ENCODE data around the gene CREB5.
"Not testable (repeated sequence)": the region's sequence is repeated elsewhere in the genome, so short reads cannot be mapped to it uniquely, and the experiment has no call there.

CREB5 gene

GRCh38 chr7:28544453-28545117 lies 132.3 kb downstream of the CREB5 start:
- DNase-seq (ENCODE audit: low read depth in 3 of 3, low spot score in 1 of 3): no peak

GRCh38 chr7:28546067-28546466 lies 133.7 kb downstream of the CREB5 start:
- no peak for DNase-seq (ENCODE audit: low read depth in 3 of 3, low spot score in 1 of 3)

GRCh38 chr7:28547115-28547514 lies 134.8 kb downstream of the CREB5 start:
- DNase-seq (ENCODE audit: low read depth in 3 of 3, low spot score in 1 of 3): no peak

- no peak for DNase-seq (ENCODE audit: low read depth in 3 of 3, low spot score in 1 of 3)
These were observed 136.1 kb downstream of the CREB5 start for GRCh38 chr7:28548416-28548815.

- no peak for DNase-seq (ENCODE audit: low read depth in 3 of 3, low spot score in 1 of 3)
These were observed 137.7 kb downstream of the CREB5 start for GRCh38 chr7:28549998-28550397.

- DNase-seq (ENCODE audit: low read depth in 3 of 3, low spot score in 1 of 3): no peak
These were observed 138.4 kb downstream of the CREB5 start for GRCh38 chr7:28550580-28551186.

GRCh38 chr7:28551331-28551730 lies 139.0 kb downstream of the CREB5 start:
- DNase-seq (ENCODE audit: low read depth in 3 of 3, low spot score in 1 of 3): no peak

GRCh38 chr7:28551766-28552165 lies 139.4 kb downstream of the CREB5 start:
- not testable (repeated sequence) for DNase-seq (ENCODE audit: low read depth in 3 of 3, low spot score in 1 of 3)

GRCh38 chr7:28554802-28555471 lies 142.6 kb downstream of the CREB5 start:
- no peak for DNase-seq (ENCODE audit: low read depth in 3 of 3, low spot score in 1 of 3)

- no peak for DNase-seq (ENCODE audit: low read depth in 3 of 3, low spot score in 1 of 3)
These were observed 143.7 kb downstream of the CREB5 start for GRCh38 chr7:28556025-28556424.

- no peak for DNase-seq (ENCODE audit: low read depth in 3 of 3, low spot score in 1 of 3)
These were observed 144.4 kb downstream of the CREB5 start for GRCh38 chr7:28556671-28557070.

- DNase-seq (ENCODE audit: low read depth in 3 of 3, low spot score in 1 of 3): no peak
These were observed 145.9 kb downstream of the CREB5 start for GRCh38 chr7:28558236-28558635.

GRCh38 chr7:28560767-28561166 lies 148.4 kb downstream of the CREB5 start:
- no peak for DNase-seq (ENCODE audit: low read depth in 3 of 3, low spot score in 1 of 3)

GRCh38 chr7:28564033-28564432 lies 151.7 kb downstream of the CREB5 start:
- no peak for DNase-seq (ENCODE audit: low read depth in 3 of 3, low spot score in 1 of 3)

GRCh38 chr7:28564755-28565374 lies 152.5 kb downstream of the CREB5 start:
- no peak for DNase-seq (ENCODE audit: low read depth in 3 of 3, low spot score in 1 of 3)

- DNase-seq (ENCODE audit: low read depth in 3 of 3, low spot score in 1 of 3): no peak
These were observed 153.7 kb downstream of the CREB5 start for GRCh38 chr7:28565980-28566379.

GRCh38 chr7:28570113-28570969 lies 158.0 kb downstream of the CREB5 start:
- DNase-seq (ENCODE audit: low read depth in 3 of 3, low spot score in 1 of 3): no peak

GRCh38 chr7:28570970-28571288 lies 158.6 kb downstream of the CREB5 start:
- DNase-seq (ENCODE audit: low read depth in 3 of 3, low spot score in 1 of 3): no peak

GRCh38 chr7:28571405-28571804 lies 159.1 kb downstream of the CREB5 start:
- DNase-seq (ENCODE audit: low read depth in 3 of 3, low spot score in 1 of 3): no peak

- no peak for DNase-seq (ENCODE audit: low read depth in 3 of 3, low spot score in 1 of 3)
These were observed 160.2 kb downstream of the CREB5 start for GRCh38 chr7:28572321-28573058.
